22Rv1 (cell line): ENCODE results near the gene RET.

Experiments
- CTCF ChIP-seq: fragments of 450-650 bp; IDR thresholded peaks from 2 replicates; pipeline ENCODE4 v1.5.1; 2017; ENCODE audit warnings: mild to moderate bottlenecking
- ZFX ChIP-seq: fragments of 450-650 bp; IDR thresholded peaks from 2 replicates; pipeline ENCODE4 v1.6.1; 2017; ENCODE audit warnings: antibody characterized with exemption, borderline replicate concordance

GRCh38 chr10:43141421-43141820, 64.6 kb downstream of the RET start:
- TF ChIP-seq CTCF (no peak), ZFX (no peak)
